OCI-LY7 (cell line): ENCODE results near the gene VSIG8. TPM values are rescaled to one million over a fixed set of nuclear protein-coding genes. Genes with fewer than 3 reads are reported as not detected.

Source experiments
- BruUV-seq: library from RNA; stranded (reverse); fragments of 400-500 nt; replicated peaks from 2 replicates; lab custom pipeline; 2021; lab: Mats Ljungman, UMichigan
- CTCF ChIA-PET: fragments of 300-600 bp; sonication (Branson Sonifier 250); formaldehyde crosslinking; loops from one replicate; lab custom pipeline; 2022; ENCODE audit warnings: antibody characterized with exemption; ENCODE audit not compliant: unreplicated experiment; lab: Charles Lee
- POLR2A ChIA-PET: fragments of 300-600 bp; sonication (Branson Sonifier 250); formaldehyde crosslinking; loops from one replicate; lab custom pipeline; 2022; ENCODE audit warnings: antibody characterized with exemption; lab: Charles Lee
- DNase-seq: peaks from one replicate; pipeline ENCODE4 v3.0.0-alpha.2; 2015; ENCODE audit warnings: low spot score
- H2AFZ ChIP-seq: fragments of 200-600 bp; sonication (generic), shearing (Covaris generic); 2 replicates; pipeline ENCODE4 v1.6.1; 2014; ENCODE audit warnings: mild to moderate bottlenecking, antibody characterized with exemption, low read length, moderate library complexity
- H3K27ac ChIP-seq: fragments of 200-600 bp; sonication (generic); 2 replicates; pipeline ENCODE4 v1.5.1; 2014; ENCODE audit warnings: mixed run types, low read depth, mild to moderate bottlenecking, moderate library complexity, low read length, inconsistent platforms; ENCODE audit not compliant: poor library complexity, severe bottlenecking
- H3K36me3 ChIP-seq: fragments of 200-600 bp; sonication (generic); 2 replicates; pipeline ENCODE4 v1.6.1; 2014; ENCODE audit warnings: mild to moderate bottlenecking, antibody characterized with exemption, low read length, moderate library complexity, mixed read lengths; ENCODE audit not compliant: insufficient read depth
- H3K4me1 ChIP-seq: fragments of 200-600 bp; sonication (generic); 2 replicates; pipeline ENCODE4 v1.5.1; 2014; ENCODE audit warnings: mild to moderate bottlenecking, low read length; ENCODE audit not compliant: insufficient read depth, poor library complexity, severe bottlenecking
- H3K4me2 ChIP-seq: fragments of 200-600 bp; sonication (generic); 2 replicates; pipeline ENCODE4 v1.6.1; 2014; ENCODE audit warnings: mild to moderate bottlenecking, low read length
- H3K4me3 ChIP-seq: fragments of 200-600 bp; sonication (generic); 2 replicates; pipeline ENCODE4 v1.5.1; 2014; ENCODE audit warnings: mild to moderate bottlenecking, low read depth, low read length; ENCODE audit not compliant: poor library complexity, severe bottlenecking
- H3K79me2 ChIP-seq: fragments of 200-600 bp; sonication (generic); 2 replicates; pipeline ENCODE4 v1.6.1; 2016; ENCODE audit warnings: low read depth, mild to moderate bottlenecking, low read length, moderate library complexity, mixed read lengths; ENCODE audit not compliant: insufficient read depth
- H3K9me2 ChIP-seq: fragments of 200-600 bp; sonication (generic); 2 replicates; pipeline ENCODE4 v1.6.1; 2016; ENCODE audit warnings: mild to moderate bottlenecking, low read length, mixed read lengths; ENCODE audit not compliant: insufficient read depth
- H3K9me3 ChIP-seq: fragments of 200-600 bp; sonication (generic); 2 replicates; pipeline ENCODE4 v1.6.1; 2014; ENCODE audit warnings: mild to moderate bottlenecking, mixed run types, low read length, mixed read lengths
- H4K20me1 ChIP-seq: fragments of 200-600 bp; sonication (generic); 2 replicates; pipeline ENCODE4 v1.6.1; 2014; ENCODE audit warnings: mild to moderate bottlenecking, antibody characterized with exemption, low read length, moderate library complexity, mixed read lengths; ENCODE audit not compliant: insufficient read depth
- CTCF ChIP-seq: fragments of 200-600 bp; sonication (generic); conservative IDR thresholded peaks from 2 replicates; pipeline ENCODE4 v1.5.1; 2014; ENCODE audit warnings: mild to moderate bottlenecking, antibody characterized with exemption, low read length, moderate library complexity, mixed read lengths
- EZH2phosphoT487 ChIP-seq: fragments of 200-600 bp; sonication (generic); IDR thresholded peaks from 2 replicates; pipeline ENCODE4 v1.6.1; 2018; ENCODE audit warnings: low read depth, borderline replicate concordance, mild to moderate bottlenecking, mixed run types, antibody characterized with exemption, low read length, moderate library complexity, mixed read lengths
- intact Hi-C: fragments of 100-400 bp; cut with micrococcal nuclease; formaldehyde crosslinking; loops from one replicate; pipeline ENCODE4 v1.10.0; 2022; ENCODE audit not compliant: unreplicated experiment
- total RNA-seq, 2 experiments: library from RNA; depleted of rRNA in 1 of 2; stranded (reverse); fragments of >200 nt in 1 of 2; shearing (Covaris generic) in 1 of 2; gene quantifications; 2 replicates each; pipeline ENCODE4 v1.2.3, GENCODE V29; 2014 to 2022

VSIG8 gene
- total RNA-seq, 2 experiments from 2014 or later: not detected

GRCh38 chr1:159861218-159861617 is 1.2 kb downstream of the VSIG8 start:
- Histone ChIP-seq H3K36me3 (no peaks in the 10 kb centered on the region), H3K79me2 (no peaks in the 10 kb centered on the region), H4K20me1 (no peaks in the 10 kb centered on the region), H2AFZ (no peak overlapping the region), H3K4me3 (no peak overlapping the region), H3K9me3 (no peaks in the 10 kb centered on the region), H3K4me2 (no peak overlapping the region), H3K27ac (no peak overlapping the region), H3K9me2 (no peaks in the 10 kb centered on the region), H3K4me1 (no peaks in the 10 kb centered on the region)
- TF ChIP-seq EZH2phosphoT487 (no peak), CTCF (no peak)
- ChIA-PET POLR2A (no interaction called here), CTCF (interaction anchor here (0.5 kb wide), 1 partner anchor 92 kb away, joined by 3 read pairs; no protein-coding TSS in a partner anchor)
- intact Hi-C loops: no loop called here
- no TSS peak for BruUV-seq
- DNase-seq: no peak

GRCh38 chr1:159860456-159860855 is 2.0 kb downstream of the VSIG8 start:
- no peak for DNase-seq
- no peak for TF ChIP-seq EZH2phosphoT487
- TF ChIP-seq CTCF: no peak
- H3K4me2 ChIP-seq: no peak overlapping the region
- H3K79me2 ChIP-seq: no peaks in the 10 kb centered on the region
- no peaks in the 10 kb centered on the region for H3K9me3 ChIP-seq
- no peak overlapping the region for H3K4me3 ChIP-seq
- no peak overlapping the region for H2AFZ ChIP-seq
- POLR2A ChIA-PET: no interaction called here
- BruUV-seq: no TSS peak
- CTCF ChIA-PET: no interaction called here
- H3K36me3 ChIP-seq: no peaks in the 10 kb centered on the region
- H3K27ac ChIP-seq: no peak overlapping the region
- H3K4me1 ChIP-seq: no peaks in the 10 kb centered on the region
- intact Hi-C loops: no loop called here
- H3K9me2 ChIP-seq: no peaks in the 10 kb centered on the region
- no peaks in the 10 kb centered on the region for H4K20me1 ChIP-seq

- no peak overlapping the region for H3K4me3 ChIP-seq
- no peaks in the 10 kb centered on the region for H3K36me3 ChIP-seq
- no peaks in the 10 kb centered on the region for H4K20me1 ChIP-seq
- CTCF ChIA-PET: no interaction called here
- no peak for DNase-seq
- H3K9me3 ChIP-seq: no peaks in the 10 kb centered on the region
- no peaks in the 10 kb centered on the region for H3K79me2 ChIP-seq
- BruUV-seq: no TSS peak
- intact Hi-C loops: no loop called here
- POLR2A ChIA-PET: no interaction called here
- TF ChIP-seq EZH2phosphoT487: no peak
- no peak for TF ChIP-seq CTCF
- H3K4me2 ChIP-seq: no peak overlapping the region
- no peak overlapping the region for H2AFZ ChIP-seq
- no peaks in the 10 kb centered on the region for H3K4me1 ChIP-seq
- no peaks in the 10 kb centered on the region for H3K9me2 ChIP-seq
- H3K27ac ChIP-seq: no peak overlapping the region
Observed at GRCh38 chr1:159859767-159860322, 2.6 kb downstream of the VSIG8 start.
